ENCODE results near the gene TWIST1.

TWIST1 gene
- long read RNA-seq: 0 reads

- Histone ChIP-seq H3K27ac (replicated peaks) (no peak within 1 kb of the TSS), H3K4me3 (replicated peaks; ENCODE audit: insufficient read depth, low read length) (peak within 1 kb of the TSS; percentile 26), H3K27me3 (ENCODE audit: insufficient read depth, poor library complexity, severe bottlenecking) (peaks cover 58% of the 10 kb centered on the region)
- TF ChIP-seq POLR2AphosphoS5 (IDR thresholded peaks at IDR 0.05; ENCODE audit: low read depth) (no peak), REST (IDR thresholded peaks at IDR 0.05; ENCODE audit: insufficient replicate concordance, low read depth) (no peak), SPI1 (IDR thresholded peaks at IDR 0.05; ENCODE audit: borderline replicate concordance, low read depth) (no peak), CTCF (IDR thresholded peaks at IDR 0.05; ENCODE audit: insufficient read depth, low read length) (no peak), GABPA (IDR thresholded peaks at IDR 0.05; ENCODE audit: low read depth) (no peak)
- DNase-seq (ENCODE audit: low read depth in 1 of 2, low spot score in 1 of 2): no peak
These were observed at the start of gene TWIST1 for GRCh38 chr7:19117091-19117869. TWIST1 (minus strand) TSS chr7:19117636; CDS start chr7:19117321, 315 bp downstream.

DNA sequence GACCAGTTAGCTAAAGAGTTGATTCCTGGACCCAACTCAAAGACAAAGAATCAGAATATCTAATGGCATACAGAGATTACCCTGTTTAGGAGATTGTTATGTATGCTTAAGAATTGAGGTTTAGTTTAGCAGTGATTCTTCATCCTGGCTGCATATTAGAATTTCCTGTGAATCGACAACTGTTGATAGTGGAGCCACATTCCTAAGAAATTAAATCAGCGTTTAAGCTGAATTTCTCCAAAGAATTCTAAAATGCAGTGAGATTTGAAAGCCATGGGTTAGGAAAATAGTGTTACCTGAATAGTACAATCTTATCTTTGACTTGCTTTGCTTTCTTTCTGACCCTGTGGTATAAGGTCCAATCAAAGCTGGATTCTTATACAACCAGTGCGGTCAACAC is 44.2 kb upstream of the TWIST1 start:
- DNase-seq (ENCODE audit: low read depth in 1 of 2, low spot score in 1 of 2): no peak
- TF ChIP-seq GABPA (IDR thresholded peaks at IDR 0.05; ENCODE audit: low read depth) (no peak), CTCF (IDR thresholded peaks at IDR 0.05; ENCODE audit: insufficient read depth, low read length) (no peak), SPI1 (IDR thresholded peaks at IDR 0.05; ENCODE audit: borderline replicate concordance, low read depth) (no peak), POLR2AphosphoS5 (IDR thresholded peaks at IDR 0.05; ENCODE audit: low read depth) (no peak), REST (IDR thresholded peaks at IDR 0.05; ENCODE audit: insufficient replicate concordance, low read depth) (no peak)
- H3K27me3 ChIP-seq (ENCODE audit: insufficient read depth, poor library complexity, severe bottlenecking): no peaks in the 10 kb centered on the region

DNA sequence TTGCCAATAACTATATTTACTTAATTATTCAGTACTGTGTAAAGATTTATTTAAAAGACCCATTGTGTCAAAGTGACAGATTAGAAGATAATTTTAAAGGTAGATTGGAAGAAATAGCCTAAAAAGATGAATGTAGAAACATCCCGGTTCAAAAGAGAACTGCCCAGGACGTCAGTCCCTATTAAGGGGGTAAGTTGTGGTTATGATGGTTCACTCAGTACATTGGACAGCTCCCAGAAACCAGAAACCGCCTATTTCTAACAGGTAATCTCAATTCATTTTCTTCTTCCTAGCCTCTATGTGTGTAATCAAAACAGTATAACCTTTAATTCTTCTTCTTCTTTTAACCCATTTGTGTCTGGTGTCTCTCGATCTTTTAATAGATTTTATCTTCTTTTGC is 29.3 kb upstream of the TWIST1 start:
- peak; percentile 93 for TF ChIP-seq REST (IDR thresholded peaks at IDR 0.05; ENCODE audit: insufficient replicate concordance, low read depth)
- TF ChIP-seq CTCF (IDR thresholded peaks at IDR 0.05; ENCODE audit: insufficient read depth, low read length): no peak
- no peak for TF ChIP-seq POLR2AphosphoS5 (IDR thresholded peaks at IDR 0.05; ENCODE audit: low read depth)
- no peak for TF ChIP-seq SPI1 (IDR thresholded peaks at IDR 0.05; ENCODE audit: borderline replicate concordance, low read depth)
- TF ChIP-seq GABPA (IDR thresholded peaks at IDR 0.05; ENCODE audit: low read depth): no peak
- H3K27me3 ChIP-seq (ENCODE audit: insufficient read depth, poor library complexity, severe bottlenecking): peaks cover 16% of the 10 kb centered on the region
- no peak for DNase-seq (ENCODE audit: low read depth in 1 of 2, low spot score in 1 of 2)
- H3K4me3 ChIP-seq (replicated peaks; ENCODE audit: insufficient read depth, low read length): no peak overlapping the region
- H3K27ac ChIP-seq (replicated peaks): no peak overlapping the region

More for the DNA sequence above, 44.2 kb upstream of the TWIST1 start:
- Histone ChIP-seq H3K4me3 (replicated peaks; ENCODE audit: insufficient read depth, low read length) (no peak overlapping the region), H3K27ac (replicated peaks) (no peak overlapping the region)
